GM12872 (cell line): ENCODE results near the gene WASL.

ENCODE experiments used
- TF ChIP-seq, protein P1 (sequence below): IDR thresholded peaks from 3 replicates; pipeline ENCODE4 v1.5.1; 2011; ENCODE audit warnings: low read depth, mild to moderate bottlenecking, low read length, moderate library complexity; ENCODE audit not compliant: insufficient read depth

The WASL gene

DNA sequence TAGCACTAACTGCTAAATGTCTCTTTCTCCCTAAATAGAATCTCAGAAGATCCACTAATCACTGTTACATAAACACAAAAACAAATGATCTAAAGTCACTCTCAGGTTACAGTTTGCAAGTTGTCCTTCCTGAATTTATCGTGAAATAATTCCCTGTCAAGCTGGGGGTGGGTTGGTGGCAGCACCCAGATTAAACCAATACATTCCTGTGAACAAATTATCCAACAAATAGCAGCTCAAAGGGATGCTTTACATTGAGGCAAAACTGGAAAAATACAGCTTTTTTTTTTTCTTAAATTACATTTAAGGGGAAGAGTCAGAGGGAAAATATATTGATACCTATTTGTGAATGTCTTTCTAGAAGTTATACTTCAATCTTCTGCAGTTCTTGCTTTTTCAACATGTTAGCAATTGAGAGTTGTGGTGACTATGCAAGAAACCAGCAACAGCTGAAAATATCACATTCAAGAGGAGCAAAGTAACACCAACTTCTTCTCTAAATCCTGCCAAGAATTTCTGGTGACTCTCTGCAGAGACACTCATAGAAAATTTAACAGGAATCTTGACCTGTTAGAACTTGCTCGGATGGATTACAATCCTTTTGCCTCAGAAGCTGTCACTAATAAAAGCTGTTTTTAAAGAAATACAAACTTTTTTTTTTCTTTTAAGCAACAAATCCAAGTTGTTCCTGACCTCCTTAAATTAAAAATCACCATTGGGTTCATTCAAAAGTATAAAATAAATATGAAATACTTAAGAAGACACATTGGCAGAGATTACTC is 74.2 kb downstream of the WASL start:
- TF ChIP-seq, protein P1, sequence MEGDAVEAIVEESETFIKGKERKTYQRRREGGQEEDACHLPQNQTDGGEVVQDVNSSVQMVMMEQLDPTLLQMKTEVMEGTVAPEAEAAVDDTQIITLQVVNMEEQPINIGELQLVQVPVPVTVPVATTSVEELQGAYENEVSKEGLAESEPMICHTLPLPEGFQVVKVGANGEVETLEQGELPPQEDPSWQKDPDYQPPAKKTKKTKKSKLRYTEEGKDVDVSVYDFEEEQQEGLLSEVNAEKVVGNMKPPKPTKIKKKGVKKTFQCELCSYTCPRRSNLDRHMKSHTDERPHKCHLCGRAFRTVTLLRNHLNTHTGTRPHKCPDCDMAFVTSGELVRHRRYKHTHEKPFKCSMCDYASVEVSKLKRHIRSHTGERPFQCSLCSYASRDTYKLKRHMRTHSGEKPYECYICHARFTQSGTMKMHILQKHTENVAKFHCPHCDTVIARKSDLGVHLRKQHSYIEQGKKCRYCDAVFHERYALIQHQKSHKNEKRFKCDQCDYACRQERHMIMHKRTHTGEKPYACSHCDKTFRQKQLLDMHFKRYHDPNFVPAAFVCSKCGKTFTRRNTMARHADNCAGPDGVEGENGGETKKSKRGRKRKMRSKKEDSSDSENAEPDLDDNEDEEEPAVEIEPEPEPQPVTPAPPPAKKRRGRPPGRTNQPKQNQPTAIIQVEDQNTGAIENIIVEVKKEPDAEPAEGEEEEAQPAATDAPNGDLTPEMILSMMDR: no peak

DNA sequence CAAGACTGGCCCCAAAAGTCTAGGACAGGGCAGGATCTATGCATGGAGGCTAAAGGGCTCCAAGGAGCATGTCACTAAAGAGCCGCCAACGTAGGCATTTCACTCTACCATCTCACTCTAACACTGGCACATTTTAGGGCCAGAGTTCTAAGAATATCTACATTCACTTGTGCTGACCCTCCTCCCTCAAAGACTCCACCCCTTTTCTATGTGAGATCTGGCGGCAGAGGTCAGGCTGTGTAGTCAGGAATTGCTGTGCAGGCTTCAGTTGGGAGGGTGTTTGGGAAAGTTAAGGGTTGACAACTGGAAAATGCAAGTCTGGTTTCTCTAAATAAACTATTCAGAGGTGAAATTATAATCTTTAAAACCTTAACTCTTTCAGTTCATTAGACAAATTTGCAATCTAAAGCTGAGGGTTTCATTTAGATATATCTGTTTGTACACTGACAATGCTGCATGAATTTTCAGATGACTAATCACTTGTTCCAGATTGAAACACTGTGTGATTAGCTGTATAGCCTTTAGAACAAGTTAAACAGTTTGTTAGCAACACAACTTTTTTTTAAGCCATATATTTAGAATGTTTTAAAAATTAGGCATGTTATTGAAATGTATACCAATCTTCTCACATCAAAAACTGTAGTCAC is 74.9 kb downstream of the WASL start:
- TF ChIP-seq, protein P1: no peak

GRCh38 chr7:123673137-123673732 is 75.6 kb downstream of the WASL start:
- TF ChIP-seq, protein P1: no peak

DNA sequence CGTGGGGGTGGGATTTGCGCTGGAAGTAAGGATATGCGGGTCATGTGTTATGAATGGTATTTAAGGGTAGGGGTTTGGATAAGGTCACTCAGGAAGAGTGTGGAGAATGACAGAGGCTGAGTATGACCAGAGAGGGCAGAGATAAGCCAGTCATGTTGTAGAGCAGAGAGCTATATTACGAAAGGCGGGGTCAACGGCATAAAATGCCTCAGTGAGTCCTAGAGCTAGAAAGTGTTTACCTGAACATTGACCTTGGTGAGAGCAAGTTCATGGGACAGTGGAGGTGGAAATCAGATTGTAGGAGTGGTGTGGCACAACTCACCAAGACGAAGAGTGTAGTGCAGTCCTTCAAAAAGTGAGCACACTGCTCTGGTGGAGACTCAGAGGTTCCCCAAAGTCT is 79.3 kb downstream of the WASL start:
- TF ChIP-seq, protein P1: no peak

GRCh38 chr7:123666492-123666891 is 82.3 kb downstream of the WASL start:
- TF ChIP-seq, protein P1: no peak

DNA sequence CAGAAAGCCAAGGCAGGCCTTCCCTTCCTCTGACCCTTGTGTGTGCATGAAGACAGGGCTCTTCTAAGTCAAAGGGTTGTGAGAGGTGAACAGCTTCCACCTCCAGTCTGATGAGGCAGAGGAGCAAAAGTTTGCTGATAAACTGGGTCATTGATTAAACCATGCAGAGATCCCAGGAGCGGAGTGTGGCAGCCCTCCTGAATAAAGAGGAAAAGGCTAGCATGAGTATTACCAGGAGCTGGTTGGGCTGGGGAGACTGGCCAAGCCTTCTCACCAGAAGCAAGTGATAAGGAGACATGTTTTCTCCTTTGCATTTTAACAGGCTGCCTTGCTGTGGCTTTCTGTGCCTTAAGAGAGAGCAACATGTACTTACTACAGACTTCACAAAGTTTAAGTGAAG is 82.9 kb downstream of the WASL start:
- TF ChIP-seq, protein P1: no peak

GRCh38 chr7:123665157-123665556 is 83.6 kb downstream of the WASL start:
- TF ChIP-seq, protein P1: no peak
